HG02588 (cell line): ENCODE results near the gene AICDA.
"Not testable (repeated sequence)": the region's sequence is repeated elsewhere in the genome, so short reads cannot be mapped to it uniquely, and the experiment has no call there.

ENCODE experiments used
- ATAC-seq: cut with Tn5 transposase; IDR thresholded peaks from one replicate; pipeline ENCODE4 v1.9.1; 2021; ENCODE audit warnings: mild to moderate bottlenecking, moderate library complexity; ENCODE audit not compliant: unreplicated experiment

AICDA gene

DNA sequence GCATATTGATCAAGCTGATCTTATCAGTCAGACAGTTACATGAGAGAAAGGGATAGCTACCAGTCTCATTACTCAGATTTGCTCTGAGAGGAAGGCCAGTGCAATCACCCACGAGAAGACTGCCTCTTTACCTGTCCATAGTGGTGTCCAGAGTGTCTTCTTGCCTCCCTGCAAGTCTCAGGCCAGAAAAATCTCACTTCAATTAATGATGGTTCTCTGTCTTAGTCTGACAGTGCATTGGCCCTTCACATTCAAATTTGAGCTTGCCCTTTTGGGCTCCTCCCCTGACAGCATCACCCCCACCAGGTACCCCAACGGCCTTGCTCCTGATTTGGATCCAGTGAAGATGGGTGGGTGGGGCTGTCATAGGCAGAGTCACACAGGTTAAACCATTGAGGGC is at the start of gene AICDA:
AICDA (minus strand) TSS at position 231 of the 400 bp plus-strand sequence; CDS start at position 139, 92 bp downstream.
- ATAC-seq = no peak

- ATAC-seq = no peak
Measured at GRCh38 chr12:8661751-8662150, 49.1 kb upstream of the AICDA start.

GRCh38 chr12:8661016-8661415 is 48.4 kb upstream of the AICDA start:
- no peak for ATAC-seq

- no peak for ATAC-seq
Measured at GRCh38 chr12:8658346-8658745, 45.7 kb upstream of the AICDA start.

- no peak for ATAC-seq
Measured at GRCh38 chr12:8655421-8655820, 42.8 kb upstream of the AICDA start.

DNA sequence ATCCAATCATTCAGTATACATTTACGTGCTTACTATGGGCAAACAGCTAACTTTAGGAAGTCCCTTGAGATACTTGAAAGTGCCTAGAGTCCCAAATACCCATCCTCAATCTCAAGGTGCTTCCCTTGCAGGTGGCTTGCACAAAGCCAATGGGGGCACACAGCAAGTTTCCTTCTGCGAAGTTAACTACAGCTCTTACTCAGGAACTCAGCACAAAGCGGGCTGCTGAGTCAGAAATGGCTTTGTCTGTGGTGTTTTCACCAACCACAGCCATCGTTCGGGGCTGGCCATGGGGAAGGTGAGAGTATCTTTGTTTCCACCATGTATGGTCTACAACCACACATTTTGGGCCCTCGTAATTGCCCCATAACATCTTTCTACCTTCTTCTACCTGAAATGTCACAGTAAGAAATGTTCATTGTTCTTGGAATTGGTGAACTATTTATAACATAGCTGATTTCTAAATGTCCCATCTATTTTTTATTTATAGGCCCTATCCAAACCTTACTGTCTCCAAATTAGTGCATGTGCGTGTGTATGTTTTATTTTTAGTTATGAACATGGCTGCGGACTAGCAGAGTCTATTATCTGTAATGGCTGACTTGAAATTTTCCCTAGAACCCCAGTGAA is 36.0 kb upstream of the AICDA start:
- peak; percentile 75 for ATAC-seq

DNA sequence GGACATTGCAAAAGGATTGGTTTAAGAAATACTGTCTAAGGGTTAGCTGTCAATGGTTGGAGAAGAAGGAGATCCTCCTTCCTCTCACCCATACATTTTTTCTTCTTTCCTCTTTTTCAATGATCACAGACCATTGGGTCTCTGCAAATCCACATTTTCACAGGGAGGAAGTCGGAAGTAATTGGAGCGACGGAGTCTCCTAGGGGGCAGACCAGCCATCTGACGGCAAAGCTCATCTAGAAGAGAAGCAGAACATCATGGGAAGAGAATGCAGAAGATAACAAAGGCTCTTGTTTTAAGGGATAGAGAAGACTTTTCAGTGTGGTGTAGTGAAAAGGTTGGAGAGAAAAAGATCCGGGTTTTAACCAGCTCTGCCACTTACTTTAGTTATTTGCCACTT is 35.3 kb upstream of the AICDA start:
- ATAC-seq = no peak

DNA sequence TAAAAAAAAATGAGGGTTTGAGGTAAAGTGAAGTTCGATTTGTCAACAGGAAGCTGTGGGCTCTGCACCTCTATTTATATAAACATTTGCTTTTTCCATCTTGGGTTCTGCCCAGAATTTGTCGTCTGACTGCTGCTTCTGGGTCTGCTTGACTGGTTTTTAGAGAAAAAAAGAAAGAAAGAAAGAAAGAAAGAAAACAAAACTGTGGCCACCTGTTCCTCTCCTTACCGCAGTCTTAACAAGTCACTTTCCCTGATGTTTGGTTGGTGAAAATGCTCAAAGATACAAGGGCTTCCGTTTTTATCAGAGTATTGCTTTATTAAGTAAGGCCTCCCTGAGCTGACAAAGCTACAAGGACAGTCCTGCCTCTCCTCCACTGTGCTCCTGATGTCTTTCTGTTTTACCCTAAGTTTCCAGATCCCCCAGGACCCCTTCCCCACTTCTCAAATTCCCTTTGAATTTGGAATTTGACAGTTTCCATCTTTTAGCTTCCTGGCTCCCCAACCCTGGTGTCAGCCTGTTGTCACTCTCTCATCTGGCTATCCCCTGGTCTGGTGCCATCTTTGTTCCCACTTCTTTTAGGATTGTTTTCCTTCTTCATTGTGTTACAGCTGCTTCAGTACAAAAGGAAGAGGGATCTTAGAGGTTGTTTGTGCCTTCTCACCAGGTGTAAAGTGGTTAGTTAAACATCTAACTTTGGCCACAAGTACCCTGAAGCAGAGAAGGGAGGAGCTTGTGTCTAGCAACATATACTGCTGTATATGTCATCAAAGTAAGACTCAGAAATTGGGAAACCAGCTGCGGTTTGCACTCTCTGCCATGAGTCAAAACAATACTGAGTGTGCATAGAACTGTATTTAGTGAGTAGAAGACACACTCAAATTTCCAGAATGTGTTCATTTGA is 31.9 kb upstream of the AICDA start:
- ATAC-seq = peak; percentile 54

DNA sequence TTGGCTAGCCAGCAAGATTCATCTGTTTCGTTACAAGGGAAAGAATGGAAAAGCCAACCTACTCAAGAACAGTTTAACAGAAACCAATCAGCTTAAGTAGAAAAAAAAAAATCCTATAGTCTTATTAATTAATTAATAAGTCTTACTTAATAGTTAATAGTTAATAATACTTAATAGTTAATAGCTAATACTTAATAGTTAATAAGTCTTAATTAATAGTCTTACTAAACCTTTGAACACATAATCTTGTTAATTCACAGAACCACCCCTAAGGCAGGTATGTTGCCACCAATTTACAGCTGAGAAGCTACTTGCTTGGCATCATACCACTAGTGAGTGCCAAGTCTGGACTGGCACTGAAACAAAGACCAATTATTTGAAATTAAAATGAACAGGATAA is 30.1 kb upstream of the AICDA start:
- no peak for ATAC-seq

GRCh38 chr12:8639936-8640335 is 27.3 kb upstream of the AICDA start:
- ATAC-seq = no peak

DNA sequence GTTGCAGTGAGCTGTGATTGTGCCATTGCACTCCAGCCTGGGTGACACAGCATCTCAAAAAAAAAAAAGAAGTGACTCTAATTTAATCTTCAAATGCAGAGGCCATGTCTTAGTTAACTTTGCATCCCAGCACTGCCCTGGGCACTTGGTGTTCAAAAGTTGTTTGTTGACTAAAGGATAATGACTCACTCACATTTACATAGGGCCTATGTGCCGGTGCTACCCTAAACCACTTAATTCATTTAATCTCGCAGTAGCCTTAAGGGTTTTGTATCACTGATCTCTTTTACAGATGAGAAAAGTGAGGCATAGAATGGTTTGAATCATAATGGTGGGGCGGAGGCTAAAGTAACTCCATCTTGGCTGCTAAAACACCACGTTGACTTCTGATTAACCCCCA is 26.3 kb upstream of the AICDA start:
- no peak for ATAC-seq

GRCh38 chr12:8637666-8638065 is 25.0 kb upstream of the AICDA start:
- ATAC-seq = no peak

DNA sequence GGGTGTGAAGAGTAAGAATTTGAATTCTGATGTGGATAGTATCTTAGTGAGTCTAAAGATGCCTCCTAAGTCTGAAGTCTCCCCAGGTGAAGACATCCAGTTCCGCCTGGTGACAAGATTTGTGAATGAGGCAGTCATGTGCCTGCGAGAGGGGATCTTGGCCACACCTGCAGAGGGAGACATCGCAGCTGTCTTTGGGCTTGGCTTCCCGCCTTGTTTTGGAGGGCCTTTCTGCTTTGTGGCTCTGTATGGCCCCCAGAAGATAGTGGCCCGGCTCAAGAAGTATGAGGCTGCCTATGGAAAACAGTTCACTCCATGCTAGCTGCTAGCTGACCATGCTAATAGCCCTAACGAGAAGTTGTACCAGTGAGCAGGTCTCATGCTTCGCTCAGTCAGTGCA is 24.6 kb upstream of the AICDA start:
- no peak for ATAC-seq

GRCh38 chr12:8636581-8636980 is 23.9 kb upstream of the AICDA start:
- ATAC-seq = no peak

- not testable (repeated sequence) for ATAC-seq
Measured at GRCh38 chr12:8636007-8636346, 23.3 kb upstream of the AICDA start.

DNA sequence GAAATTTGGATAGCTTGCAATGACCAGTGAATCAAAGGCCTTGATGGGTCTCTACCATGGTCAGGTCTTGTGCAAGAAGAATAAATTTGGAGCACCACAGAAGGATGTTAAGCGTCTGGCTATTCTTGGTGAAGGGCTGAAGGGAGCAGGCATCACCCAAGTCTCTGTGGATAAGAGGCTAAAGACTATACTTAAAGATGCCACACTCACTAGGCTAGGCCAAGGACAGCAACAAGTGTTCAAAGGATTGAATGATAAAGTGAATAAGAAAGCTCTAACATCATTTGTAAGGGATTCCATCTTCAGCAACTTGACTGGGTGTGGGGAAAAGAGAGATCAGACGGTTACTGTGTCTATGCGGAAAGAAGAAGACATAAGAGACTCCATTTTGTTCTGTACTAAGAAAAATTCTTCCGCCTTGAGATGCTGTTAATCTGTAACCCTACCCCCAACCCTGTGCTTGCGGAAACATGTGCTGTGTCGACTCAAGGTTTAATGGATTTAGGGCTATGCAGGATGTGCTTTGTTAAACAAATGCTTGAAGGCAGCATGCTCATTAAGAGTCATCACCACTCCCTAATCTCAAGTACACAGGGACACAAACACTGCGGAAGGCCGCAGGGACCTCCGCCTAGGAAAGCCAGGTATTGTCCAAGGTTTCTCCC is 22.8 kb upstream of the AICDA start:
- not testable (repeated sequence) for ATAC-seq

GRCh38 chr12:8630131-8630530 is 17.5 kb upstream of the AICDA start:
- no peak for ATAC-seq

DNA sequence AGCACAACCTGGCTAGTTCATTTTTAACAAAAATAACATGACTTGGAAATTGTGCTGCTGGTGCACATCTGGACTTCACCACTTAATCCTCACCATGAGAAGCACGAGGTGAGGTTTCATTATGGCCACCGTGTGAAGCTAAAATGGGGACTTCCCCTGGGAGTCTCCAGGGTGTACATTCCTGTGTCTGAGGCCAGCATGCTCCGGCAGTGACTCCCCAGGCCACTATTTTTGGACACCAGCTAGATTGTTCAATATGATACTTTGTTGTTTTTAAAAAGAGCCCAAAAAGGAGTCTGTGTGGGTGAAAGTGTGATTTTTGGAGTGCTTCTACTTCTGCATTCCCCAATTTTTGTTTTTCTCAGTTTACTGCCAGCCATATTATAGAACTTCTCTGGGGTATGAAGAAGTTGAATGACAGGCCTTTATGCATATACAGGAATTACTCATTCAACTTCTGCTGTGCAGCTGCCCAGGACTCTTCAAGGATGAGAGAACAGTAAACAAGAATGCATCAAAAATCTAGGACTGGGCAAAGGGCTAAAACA is 16.9 kb upstream of the AICDA start:
- peak; percentile 96 for ATAC-seq

- ATAC-seq = no peak
Measured at GRCh38 chr12:8628731-8629130, 16.1 kb upstream of the AICDA start.

GRCh38 chr12:8624750-8625149 is 12.1 kb upstream of the AICDA start:
- ATAC-seq = not testable (repeated sequence)

DNA sequence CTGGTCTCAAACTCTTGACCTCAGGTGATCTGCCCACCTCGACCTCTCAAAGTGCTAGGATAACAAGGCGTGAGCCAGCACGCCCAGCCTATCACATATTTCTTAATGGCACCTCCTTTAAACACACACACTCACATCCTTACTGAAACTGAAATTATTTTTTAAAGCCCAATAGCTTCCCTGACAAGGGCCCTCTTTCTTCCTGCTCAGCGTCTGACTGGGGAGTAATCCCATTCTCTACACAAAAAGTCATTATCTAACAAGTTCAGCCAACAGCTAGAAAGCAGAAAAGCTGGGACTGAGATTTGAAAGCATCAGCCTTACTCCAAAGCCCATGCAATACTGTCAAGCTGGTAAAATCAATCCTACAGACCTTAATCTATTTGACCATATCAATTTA is 10.0 kb upstream of the AICDA start:
- no peak for ATAC-seq

DNA sequence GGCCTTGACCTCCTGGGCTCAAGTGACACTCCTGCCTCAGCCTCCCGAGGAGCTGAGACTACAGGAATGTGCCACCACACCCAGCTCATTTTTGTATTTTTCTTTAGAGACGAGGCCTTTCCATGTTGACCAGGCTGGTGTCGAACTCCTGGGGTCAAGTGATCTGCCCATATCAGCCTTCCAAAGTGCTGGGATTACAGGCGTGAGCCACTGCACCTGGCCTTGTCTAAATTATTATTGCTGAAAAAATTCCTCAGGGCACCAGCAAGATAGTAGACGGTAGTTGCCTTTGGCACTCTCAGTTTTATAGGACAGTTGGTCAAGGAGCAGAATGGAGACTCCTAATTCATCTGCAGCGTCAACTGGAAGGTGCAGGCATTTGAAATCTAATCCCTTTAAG is 2.5 kb upstream of the AICDA start:
- ATAC-seq = no peak
